ENCODE measurements around the gene CRNKL1.

Gene CRNKL1

GRCh38 chr20:20089939-20090338, 37.7 kb upstream of the CRNKL1 start:
- TF ChIP-seq CTCF (IDR thresholded peaks at IDR 0.05; ENCODE audit: control extremely low read depth, extremely low read depth, low read depth, missing control alignments), result no peak
- DNase-seq (ENCODE audit: extremely low spot score), result no peak
- CTCF ChIA-PET, result interaction anchor here (1.7 to 2.0 kb wide), 2 partner anchors 148 to 503 kb away, joined by 4 to 10 read pairs; no protein-coding TSS in a partner anchor
- POLR2A ChIA-PET, result no interaction called here

- DNase-seq (ENCODE audit: extremely low spot score), result no peak
- ChIA-PET CTCF (interaction anchor here (2.0 kb wide), 1 partner anchor 149 kb away, joined by 10 read pairs; no protein-coding TSS in a partner anchor), POLR2A (no interaction called here)
- TF ChIP-seq CTCF (IDR thresholded peaks at IDR 0.05; ENCODE audit: control extremely low read depth, extremely low read depth, low read depth, missing control alignments), result no peak
Measured at GRCh38 chr20:20089018-20089417, 36.8 kb upstream of the CRNKL1 start.

- DNase-seq (ENCODE audit: extremely low spot score), result no peak
- no peak for TF ChIP-seq CTCF (IDR thresholded peaks at IDR 0.05; ENCODE audit: control extremely low read depth, extremely low read depth, low read depth, missing control alignments)
- ChIA-PET CTCF (interaction anchor here (2.8 to 4.6 kb wide), 2 partner anchors 11 to 153 kb away, joined by 9 to 49 read pairs; no protein-coding TSS in a partner anchor), POLR2A (no interaction called here)
Measured at GRCh38 chr20:20085812-20086211, 33.5 kb upstream of the CRNKL1 start.

GRCh38 chr20:20085071-20085470, 32.8 kb upstream of the CRNKL1 start:
- DNase-seq (ENCODE audit: extremely low spot score), result no peak
- POLR2A ChIA-PET, result no interaction called here
- CTCF ChIA-PET, result interaction anchor here (0.6 to 4.6 kb wide), 8 partner anchors 11 to 509 kb away, joined by 3 to 49 read pairs (median 7); partner anchors contain the start of genes CFAP61 and CRNKL1

GRCh38 chr20:20084296-20084752, 32.1 kb upstream of the CRNKL1 start:
- no peak for DNase-seq (ENCODE audit: extremely low spot score)
- TF ChIP-seq CTCF (IDR thresholded peaks at IDR 0.05; ENCODE audit: control extremely low read depth, extremely low read depth, low read depth, missing control alignments), result no peak
- POLR2A ChIA-PET, result no interaction called here
- CTCF ChIA-PET, result interaction anchor here (0.6 to 4.6 kb wide), 13 partner anchors 8 to 510 kb away, joined by 3 to 49 read pairs (median 4); partner anchors contain the start of genes CFAP61 and CRNKL1

More at GRCh38 chr20:20085071-20085470, 32.8 kb upstream of the CRNKL1 start:
- TF ChIP-seq CTCF (IDR thresholded peaks at IDR 0.05; ENCODE audit: control extremely low read depth, extremely low read depth, low read depth, missing control alignments), result no peak

- CTCF ChIA-PET, result interaction anchor here (0.7 to 4.6 kb wide), 17 partner anchors 9 to 777 kb away, joined by 3 to 49 read pairs (median 4); partner anchors contain the start of genes CFAP61 and CRNKL1
- peak; percentile 46 for DNase-seq (ENCODE audit: extremely low spot score)
- peak; percentile 50 for TF ChIP-seq CTCF (IDR thresholded peaks at IDR 0.05; ENCODE audit: control extremely low read depth, extremely low read depth, low read depth, missing control alignments)
- POLR2A ChIA-PET, result no interaction called here
Measured at GRCh38 chr20:20083807-20084206, 31.5 kb upstream of the CRNKL1 start.

Data from GM10248 (cell line).